ENCODE measurements around the gene BMPR2. TPM values are rescaled to one million over a fixed set of nuclear protein-coding genes. Genes with fewer than 3 reads are reported as not detected.

Gene BMPR2
- total and polyA plus RNA-seq, 2 of the 8 experiments (the other 6 are each of a cell fraction or from before 2014, with no cell fraction given) = 5.5 to 19.8 TPM

GRCh38 chr2:202432776-202433175, 56.6 kb downstream of the BMPR2 start (continued):
- TF ChIP-seq CHD7 (IDR thresholded peaks at IDR 0.05; ENCODE audit: insufficient replicate concordance, low read length) (no peak), BCL11A (IDR thresholded peaks at IDR 0.05; ENCODE audit: low read depth in 2 of 2, low read length in 2 of 2) (no peak), PHF8 (conservative IDR thresholded peaks at IDR 0.05; ENCODE audit: low read depth, low read length) (no peak), GTF2F1 (IDR thresholded peaks at IDR 0.05; ENCODE audit: borderline replicate concordance, low read depth, low read length) (no peak), HDAC2 (IDR thresholded peaks at IDR 0.05; ENCODE audit: borderline replicate concordance in 1 of 2, low read depth in 2 of 2, low read length in 2 of 2) (no peak), ZNF274 (IDR thresholded peaks at IDR 0.05; ENCODE audit: borderline replicate concordance, extremely low read depth, low read length) (no peak), POU5F1 (IDR thresholded peaks at IDR 0.05; ENCODE audit: low read depth, low read length) (no peak), ATF2 (IDR thresholded peaks at IDR 0.05; ENCODE audit: low read length) (no peak), CBX5 (IDR thresholded peaks at IDR 0.05; ENCODE audit: low read depth, low read length) (no peak)
